ENCODE data around the gene RGS13. TPM values are rescaled to one million over a fixed set of nuclear protein-coding genes. Genes with fewer than 3 reads are reported as not detected.

Gene RGS13
- total and polyA plus RNA-seq, 12 donors, result 0.12 to 0.15 (median 0.13) TPM; not detected in 9

DNA sequence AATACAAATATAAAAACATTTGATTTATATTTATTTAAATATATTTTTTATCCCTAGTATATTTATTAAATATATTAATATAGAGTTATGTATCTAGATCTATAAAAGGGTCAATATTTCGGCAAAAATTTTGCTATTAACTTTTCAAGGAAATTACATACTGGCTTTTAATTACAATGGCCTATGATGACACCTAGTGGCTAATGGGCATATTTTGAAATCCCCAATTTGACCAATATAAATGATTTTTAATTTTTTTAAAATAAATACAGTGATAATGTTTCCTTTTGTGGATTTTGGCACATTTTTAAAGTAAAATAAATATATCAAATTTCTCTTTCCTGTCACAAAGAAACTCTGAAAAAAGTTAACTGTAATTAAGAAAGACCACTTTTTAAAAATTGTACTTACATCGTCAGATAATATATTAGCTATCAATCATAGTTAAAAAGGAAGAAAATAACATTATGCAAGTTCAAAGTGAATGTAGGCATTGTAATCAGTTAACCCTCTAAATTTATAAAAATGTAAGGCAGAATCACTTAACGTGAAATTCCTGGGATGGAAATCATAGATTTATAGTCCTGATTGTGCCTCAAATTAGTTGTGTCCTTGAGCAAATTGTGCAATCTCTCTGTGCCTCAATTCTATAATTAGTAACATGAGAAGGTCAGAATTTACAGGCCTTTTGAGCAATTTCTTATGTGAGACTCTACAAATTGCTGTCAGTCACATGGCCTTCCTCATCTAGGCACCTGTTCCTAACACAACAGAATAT, 25.6 kb upstream of the RGS13 start:
- TF ChIP-seq, protein P1, sequence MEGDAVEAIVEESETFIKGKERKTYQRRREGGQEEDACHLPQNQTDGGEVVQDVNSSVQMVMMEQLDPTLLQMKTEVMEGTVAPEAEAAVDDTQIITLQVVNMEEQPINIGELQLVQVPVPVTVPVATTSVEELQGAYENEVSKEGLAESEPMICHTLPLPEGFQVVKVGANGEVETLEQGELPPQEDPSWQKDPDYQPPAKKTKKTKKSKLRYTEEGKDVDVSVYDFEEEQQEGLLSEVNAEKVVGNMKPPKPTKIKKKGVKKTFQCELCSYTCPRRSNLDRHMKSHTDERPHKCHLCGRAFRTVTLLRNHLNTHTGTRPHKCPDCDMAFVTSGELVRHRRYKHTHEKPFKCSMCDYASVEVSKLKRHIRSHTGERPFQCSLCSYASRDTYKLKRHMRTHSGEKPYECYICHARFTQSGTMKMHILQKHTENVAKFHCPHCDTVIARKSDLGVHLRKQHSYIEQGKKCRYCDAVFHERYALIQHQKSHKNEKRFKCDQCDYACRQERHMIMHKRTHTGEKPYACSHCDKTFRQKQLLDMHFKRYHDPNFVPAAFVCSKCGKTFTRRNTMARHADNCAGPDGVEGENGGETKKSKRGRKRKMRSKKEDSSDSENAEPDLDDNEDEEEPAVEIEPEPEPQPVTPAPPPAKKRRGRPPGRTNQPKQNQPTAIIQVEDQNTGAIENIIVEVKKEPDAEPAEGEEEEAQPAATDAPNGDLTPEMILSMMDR (IDR thresholded peaks at IDR 0.05), result peak; percentile 32 to 75 (median 63)
- DNase-seq (no peak), ATAC-seq (no peak)
- Histone ChIP-seq H3K4me1 (peaks cover 0 to 15% (median 0%) of the 10 kb centered on the region in 9 donors), H3K36me3 (no peaks in the 10 kb centered on the region), H3K4me3 (no peak overlapping the region), H3K27ac (no peak overlapping the region), H3K27me3 (no peaks in the 10 kb centered on the region), H3K9me3 (no peaks in the 10 kb centered on the region)
- intact Hi-C loops (cut with DNase I), result loop anchor here in 6 of 10 donors (2.0 to 10.0 kb wide), 6 partner anchors 134 to 414 kb away; partner anchors contain the start of gene RGS2 (in 4 of the 6)
- 66 to 68% methylated on average over 3 of the region's 3 CpGs for WGBS, 2 donors

DNA sequence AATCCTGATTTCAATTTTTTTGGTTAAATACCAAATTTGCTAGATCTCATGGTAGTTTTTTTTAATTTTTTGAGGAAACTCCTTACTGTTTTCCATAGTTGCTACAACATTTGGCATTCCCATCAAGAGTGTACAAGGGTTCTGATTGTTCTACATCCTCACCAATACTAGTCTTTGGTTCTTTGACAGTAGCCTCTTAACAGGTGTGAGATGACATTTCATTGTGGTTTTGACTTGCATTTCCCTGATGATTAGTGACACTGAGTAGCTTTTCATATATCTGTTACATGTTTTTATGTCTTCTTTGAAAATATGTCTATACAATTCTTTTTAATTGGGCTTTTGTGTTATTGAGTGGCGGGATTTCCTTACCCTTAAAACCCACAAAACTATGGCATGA, 20.9 kb upstream of the RGS13 start:
- H3K36me3 ChIP-seq, result no peaks in the 10 kb centered on the region
- WGBS, 2 donors, result 98 to 100% methylated on average over 1 of the region's 1 CpG
- no peaks in the 10 kb centered on the region for H3K27me3 ChIP-seq
- peaks cover 0 to under 1% (median 0%) of the 10 kb centered on the region in 9 donors for H3K4me1 ChIP-seq
- ATAC-seq (no peak), DNase-seq (no peak)
- TF ChIP-seq, protein P1 (IDR thresholded peaks at IDR 0.05), result no peak
- no peak overlapping the region for H3K4me3 ChIP-seq
- intact Hi-C loops (cut with DNase I), result loop anchor here in 3 of 10 donors (10.0 kb wide), 2 partner anchors 190 to 410 kb away; partner anchors contain the start of gene RGS2 (in 2 of the 3)
- no peak overlapping the region for H3K27ac ChIP-seq
- H3K9me3 ChIP-seq, result no peaks in the 10 kb centered on the region

DNA sequence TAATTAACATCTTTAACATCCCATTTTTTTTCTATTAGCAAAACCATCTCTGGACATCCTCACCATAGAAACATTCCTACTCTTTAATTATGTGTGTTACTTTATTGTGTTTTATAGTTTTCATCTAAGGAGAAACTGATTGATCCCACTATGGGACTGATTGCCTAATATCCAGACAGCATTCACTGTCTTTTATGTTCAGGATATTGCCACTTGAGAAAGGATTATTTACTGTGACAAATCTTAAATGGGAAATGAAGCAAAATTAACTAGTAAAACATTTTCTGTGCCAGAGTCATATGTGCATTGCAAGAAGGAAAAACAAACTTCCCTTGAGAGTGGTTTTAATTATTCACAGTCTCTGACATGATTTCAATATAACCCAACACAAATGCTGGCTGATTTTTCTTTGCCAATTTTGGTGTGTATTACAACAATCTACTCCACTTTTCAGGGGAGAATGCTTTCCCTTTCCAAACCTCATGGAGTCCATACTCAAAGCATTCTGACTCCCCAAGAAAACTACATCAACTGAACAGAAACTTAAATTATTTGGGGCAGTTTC, 15.8 kb upstream of the RGS13 start:
- H3K4me1 ChIP-seq, result no peaks in the 10 kb centered on the region
- TF ChIP-seq, protein P1 (IDR thresholded peaks at IDR 0.05), result no peak
- ATAC-seq (no peak), DNase-seq (no peak)
- H3K9me3 ChIP-seq, result peaks cover 0 to 15% (median 0%) of the 10 kb centered on the region in 11 donors
- H3K36me3 ChIP-seq, result no peaks in the 10 kb centered on the region
- H3K27me3 ChIP-seq, result no peaks in the 10 kb centered on the region
- intact Hi-C loops (cut with DNase I), result no loop called here
- no peak overlapping the region for H3K4me3 ChIP-seq
- no peak overlapping the region for H3K27ac ChIP-seq

DNA sequence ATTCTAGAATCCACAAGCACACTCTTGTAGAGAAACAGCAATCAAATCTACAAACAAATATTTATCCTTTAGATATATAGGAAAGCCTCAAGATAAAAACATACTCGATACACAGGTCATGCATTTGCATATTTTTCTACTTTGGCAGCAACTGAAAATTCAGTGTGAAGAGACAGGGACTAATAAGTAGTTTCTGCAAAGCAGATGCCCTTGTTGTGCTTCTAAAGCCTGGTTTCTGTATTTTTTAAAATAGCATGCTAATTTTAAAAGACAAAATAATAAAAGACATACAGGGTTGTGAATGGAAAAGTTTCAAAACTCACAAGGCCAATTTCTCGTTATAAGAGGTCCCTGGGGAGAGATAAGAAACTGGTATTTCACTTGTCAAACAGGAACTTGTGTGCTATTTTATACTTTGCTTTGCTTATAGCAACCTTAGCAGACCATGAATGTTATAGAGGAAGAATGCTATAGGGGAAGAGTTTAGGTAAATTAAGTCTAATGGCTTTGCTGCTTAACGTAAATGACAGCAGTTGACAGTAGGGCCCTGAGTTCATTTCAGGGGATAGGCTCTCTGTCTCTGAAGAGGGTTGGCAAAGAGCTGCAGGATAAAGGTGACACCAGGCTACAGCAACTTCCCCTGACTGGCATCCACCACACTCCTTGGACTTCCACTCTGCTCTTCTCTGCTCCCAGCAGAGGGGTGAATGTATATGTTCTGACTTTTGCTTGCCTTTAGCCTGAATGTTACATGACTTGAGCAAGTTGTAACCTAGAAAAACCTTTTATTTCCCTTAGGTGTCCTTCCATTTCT, 9.4 kb upstream of the RGS13 start:
- Histone ChIP-seq H3K4me3 (no peak overlapping the region), H3K36me3 (no peaks in the 10 kb centered on the region), H3K4me1 (peaks cover 0 to 37% (median 15%) of the 10 kb centered on the region in 9 donors), H3K9me3 (peaks cover 0 to 6% (median 0%) of the 10 kb centered on the region in 11 donors), H3K27ac (no peak overlapping the region), H3K27me3 (no peaks in the 10 kb centered on the region)
- ATAC-seq (peak in 3 of 8 donors; percentile 71 to 88 (median 79)), DNase-seq (no peak)
- WGBS, 2 donors, result 22 to 27% methylated on average over 3 of the region's 3 CpGs
- intact Hi-C loops (cut with DNase I), result loop anchor here in 1 of 10 donors (5.0 kb wide), 1 partner anchor 181 kb away; the partner anchor contains the start of gene RGS2
- TF ChIP-seq, protein P1 (IDR thresholded peaks at IDR 0.05), result no peak

All from heart right ventricle (tissue), 16 donors.